K562 (cell line): ENCODE measurements around the gene VAT1L. TPM values are rescaled to one million over a fixed set of nuclear protein-coding genes. Genes with fewer than 3 reads are reported as not detected.

Source experiments
- ATAC-seq: fragments of 200-7000 bp; cut with Tn5 transposase; 3 replicates; pipeline ENCODE4 v1.9.1; 2020; ENCODE audit warnings: moderate library complexity
- BruUV-seq: library from RNA; stranded (reverse); fragments of 400-500 nt; replicated peaks from 2 replicates; lab custom pipeline; 2021; lab: Mats Ljungman, UMichigan
- CTCF ChIA-PET: fragments of 300-600 bp; formaldehyde crosslinking; extraction: SDS; loops from one replicate; lab custom pipeline; 2021; ENCODE audit warnings: low intra/inter-chr PET ratio; lab: Yijun Ruan, JAX
- POLR2A ChIA-PET: fragments of 300-600, 350-650 bp; sonication (Branson Sonifier 250); formaldehyde crosslinking; extraction: SDS; loops from one replicate; lab custom pipeline; 2021; ENCODE audit warnings: antibody characterized with exemption, inconsistent platforms; lab: Yijun Ruan, JAX
- DNase-seq, 4 experiments: peaks; one replicate each; pipeline versions ENCODE4 v3.0.0 to v3.0.0-alpha.2; 2011 to 2018; ENCODE audit warnings: low spot score in 3 of 4, mixed read lengths in 3 of 4; ENCODE audit errors: extremely low read depth in 1 of 4
- FAIRE-seq: peaks from 2 replicates; lab custom pipeline; 2011; peaks lifted over from hg19 to GRCh38; lab: Jason Lieb, UNC
- H2AFZ ChIP-seq: 2 replicates; pipeline ENCODE4 v1.6.0; 2011; ENCODE audit warnings: low read depth, low read length, control low read depth, inconsistent platforms
- H3K27ac ChIP-seq: fragments of 200-600 bp; 3 replicates; pipeline ENCODE4 v1.8.0; 2011; ENCODE audit warnings: low read depth, mild to moderate bottlenecking, control low read depth, inconsistent platforms, low read length, moderate library complexity, mixed read lengths; ENCODE audit errors: extremely low read depth
- H3K27me3 ChIP-seq, 2 experiments: fragments of 300-600 bp in 1 of 2; 2 replicates in 1 of 2; 3 replicates in 1 of 2; pipeline versions ENCODE4 v1.6.0 to v1.8.0; 2011; ENCODE audit warnings: inconsistent platforms in 2 of 2, low read length in 2 of 2, mild to moderate bottlenecking in 1 of 2, mixed read lengths in 1 of 2, moderate library complexity in 1 of 2; ENCODE audit not compliant: control insufficient read depth in 2 of 2, insufficient read depth in 2 of 2
- H3K36me3 ChIP-seq: fragments of 300-600 bp; 3 replicates; pipeline ENCODE4 v1.8.0; 2011; ENCODE audit warnings: mild to moderate bottlenecking, low read length, inconsistent platforms; ENCODE audit not compliant: control insufficient read depth, insufficient read depth
- H3K4me1 ChIP-seq, 2 experiments: fragments of 200-600 bp in 1 of 2; replicated peaks in 1 of 2; 2 replicates in 1 of 2; 3 replicates in 1 of 2; pipeline versions ENCODE4 v1.5.1 to v1.8.0; 2011; ENCODE audit warnings: inconsistent platforms in 2 of 2, low read length in 2 of 2, mild to moderate bottlenecking in 1 of 2, mixed read lengths in 1 of 2, moderate library complexity in 1 of 2; ENCODE audit not compliant: control insufficient read depth in 2 of 2, insufficient read depth in 2 of 2
- H3K4me2 ChIP-seq: 2 replicates; pipeline ENCODE4 v1.6.1; 2011; ENCODE audit warnings: low read length, control low read depth, inconsistent platforms, mixed read lengths; ENCODE audit not compliant: insufficient read depth
- H3K4me3 ChIP-seq: fragments of 200-600 bp; sonication (generic), shearing (Covaris generic); 2 replicates; pipeline ENCODE4 v1.5.1; 2016; ENCODE audit warnings: control low read depth, inconsistent platforms
- H3K79me2 ChIP-seq: fragments of 200-600 bp; 3 replicates; pipeline ENCODE4 v1.8.0; 2011; ENCODE audit warnings: low read length, inconsistent platforms; ENCODE audit not compliant: control insufficient read depth, insufficient read depth
- H3K9ac ChIP-seq, 2 experiments: 2 replicates each; pipeline versions ENCODE4 v1.6.0 to v1.6.1; 2011; ENCODE audit warnings: low read depth in 2 of 2, low read length in 2 of 2, control low read depth in 1 of 2, inconsistent platforms in 1 of 2, mild to moderate bottlenecking in 1 of 2, mixed read lengths in 1 of 2; ENCODE audit not compliant: insufficient read depth in 1 of 2
- H3K9me1 ChIP-seq: one replicate; pipeline ENCODE4 v1.6.0; 2011; ENCODE audit warnings: inconsistent platforms, mild to moderate bottlenecking, low read length, moderate library complexity; ENCODE audit not compliant: control insufficient read depth, insufficient read depth
- H3K9me3 ChIP-seq: replicated peaks from 2 replicates; pipeline ENCODE4 v1.5.1; 2011; ENCODE audit warnings: low read depth, low read length, inconsistent platforms; ENCODE audit not compliant: control insufficient read depth, insufficient read depth
- H4K20me1 ChIP-seq: replicated peaks from 2 replicates; pipeline ENCODE4 v1.6.1; 2011; ENCODE audit warnings: low read length, inconsistent platforms, mixed read lengths; ENCODE audit not compliant: control insufficient read depth, insufficient read depth
- ARNT ChIP-seq, 2 experiments: fragments of 450-650 bp; IDR thresholded peaks; 2 replicates each; pipeline ENCODE4 v1.6.1; 2016; ENCODE audit warnings: mild to moderate bottlenecking in 1 of 2
- IFI16 ChIP-seq: fragments of 250-450 bp; sonication (Bioruptor Pico); IDR thresholded peaks from 2 replicates; pipeline ENCODE4 v2.1.2; 2022; ENCODE audit warnings: mild to moderate bottlenecking, inconsistent platforms
- KLF16 ChIP-seq: IDR thresholded peaks from 2 replicates; pipeline ENCODE4 v1.6.1; 2016; ENCODE audit warnings: antibody characterized with exemption
- MAZ ChIP-seq, 2 experiments: fragments of 450-650 bp in 1 of 2; sonication (generic) in 1 of 2; formaldehyde crosslinking; IDR thresholded peaks in 1 of 2; conservative IDR thresholded peaks in 1 of 2; 2 replicates each; pipeline versions ENCODE4 v1.4.0 to v1.5.0; 2020; ENCODE audit warnings: mild to moderate bottlenecking in 1 of 2, missing genetic modification reagents in 1 of 2
- RB1 ChIP-seq: fragments of 450-650 bp; IDR thresholded peaks from 2 replicates; pipeline ENCODE4 v1.6.1; 2017; ENCODE audit warnings: low read depth, mild to moderate bottlenecking
- STAT5B ChIP-seq: fragments of 250-450 bp; sonication (Bioruptor Pico); IDR thresholded peaks from 2 replicates; pipeline ENCODE4 v1.8.0; 2021; ENCODE audit warnings: mild to moderate bottlenecking, inconsistent platforms
- THRAP3 ChIP-seq: fragments of 450-650 bp; IDR thresholded peaks from 2 replicates; pipeline ENCODE4 v1.6.1; 2016; ENCODE audit warnings: mild to moderate bottlenecking, inconsistent platforms, borderline replicate concordance
- ZNF197 ChIP-seq: fragments of 200-800 bp; sonication (Bioruptor generic); IDR thresholded peaks from 2 replicates; pipeline ENCODE4 v1.6.1; 2016; ENCODE audit warnings: low read depth, missing genetic modification characterization, missing compliant biosample characterization
- ZNF766 ChIP-seq: fragments of 200-800 bp; sonication (Bioruptor generic); conservative IDR thresholded peaks from 2 replicates; pipeline ENCODE4 v1.6.1; 2016; ENCODE audit warnings: missing genetic modification characterization, missing compliant biosample characterization
- ZNF79 ChIP-seq: fragments of 250-450 bp; sonication (Bioruptor Pico); IDR thresholded peaks from 2 replicates; pipeline ENCODE4 v1.4.0; 2020; ENCODE audit warnings: low read depth, mild to moderate bottlenecking, moderate library complexity
- WGBS: fragments of 100-300 bp; shearing (Covaris generic); methylation state at CpG from one replicate; pipeline ENCODE4 v1.1.6; 2016; ENCODE audit warnings: low coverage, mixed read lengths; ENCODE audit not compliant: insufficient coverage; ENCODE audit errors: missing lambda C conversion rate; 5-methylcytosine and 5-hydroxymethylcytosine counted together
- in situ Hi-C: fragments of 300-500 bp; cut with MboI; formaldehyde crosslinking; loops from 4 replicates; pipeline ENCODE4 v1.15.0; 2018; ENCODE audit warnings: inconsistent platforms, mixed read lengths
- intact Hi-C: fragments of 100-400 bp; cut with micrococcal nuclease; formaldehyde crosslinking; loops from 2 replicates; pipeline ENCODE4 v1.14.2; 2022
- polyA plus RNA-seq, 8 experiments: library from polyadenylated mRNA; depleted of rRNA in 4 of 8; stranded (reverse) in 5 of 8; unstranded in 3 of 8; fragments of >200 nt; fragmentation: Nextera tagmentation in 2 of 8; fragmentation: Illumina TruSeq in 1 of 8; extraction: Ambion mirVana in 2 of 8; extraction: Trizol in 1 of 8; gene quantifications; 2 replicates each; pipeline versions ENCODE4 v1.2.1 to v1.2.3, GENCODE V29; 2011 to 2014; ENCODE audit warnings: inconsistent platforms in 1 of 8, missing spikeins in 1 of 8
- total RNA-seq, 7 experiments: library from RNA; depleted of rRNA in 6 of 7; stranded (reverse); fragments of >200 nt in 6 of 7; fragmentation: Illumina TruSeq in 2 of 7; extraction: Trizol in 2 of 7; gene quantifications; 2 replicates each; pipeline versions ENCODE4 v1.2.1 to v1.2.3, GENCODE V29; 2011 to 2021; ENCODE audit warnings: low replicate concordance in 1 of 7
- TF ChIP-seq, protein P1 (sequence below): sonication (generic); formaldehyde crosslinking; IDR thresholded peaks from 2 replicates; pipeline ENCODE4 v1.8.0; 2023; ENCODE audit warnings: missing genetic modification reagents, mild to moderate bottlenecking, borderline replicate concordance
- TF ChIP-seq, protein P2 (sequence below): IDR thresholded peaks from 2 replicates; pipeline ENCODE4 v1.6.1; 2011; ENCODE audit not compliant: insufficient read length; ENCODE audit errors: extremely low read depth

Gene VAT1L
- total and polyA plus RNA-seq, 9 of the 15 experiments (the other 6 are each of a cell fraction or from before 2014, with no cell fraction given), result 0.01 TPM; not detected in 8

DNA sequence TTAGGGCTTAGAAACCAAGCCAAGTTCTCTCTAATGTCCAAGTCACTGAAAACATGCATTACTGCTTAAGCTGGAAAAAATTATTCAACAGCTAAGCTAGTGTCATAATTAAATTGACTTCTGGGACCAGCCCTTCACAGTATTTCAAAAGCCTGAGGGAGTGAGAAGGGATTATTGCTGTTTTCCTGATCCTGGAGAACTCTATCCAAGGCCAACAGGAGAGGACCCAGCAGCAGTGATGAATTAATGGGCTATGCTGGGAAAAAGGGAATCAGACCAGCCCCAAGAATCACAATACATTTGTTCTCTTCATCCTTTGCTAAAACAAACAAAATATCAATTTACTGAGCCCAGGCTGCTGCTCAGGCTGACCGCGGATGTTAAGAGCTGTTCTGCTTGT is 199.4 kb downstream of the VAT1L start:
- H3K4me2 ChIP-seq, result no peak overlapping the region
- POLR2A ChIA-PET, result no interaction called here
- H2AFZ ChIP-seq, result no peak overlapping the region
- in situ Hi-C loops, result no loop called here
- H3K9me1 ChIP-seq, result no peaks in the 10 kb centered on the region
- no peaks in the 10 kb centered on the region for H3K27me3 ChIP-seq
- no peaks in the 10 kb centered on the region for H3K36me3 ChIP-seq
- TF ChIP-seq ZNF79 (CRISPR knock-in tag) (no peak), ZNF766 (CRISPR knock-in tag) (no peak), KLF16 (no peak), ARNT (IDR thresholded peaks at IDR 0.05) (no peak), STAT5B (CRISPR knock-in tag) (no peak), ZNF197 (CRISPR knock-in tag) (no peak), RB1 (no peak), MAZ (CRISPR knock-in tag; conservative IDR thresholded peaks at IDR 0.05 in 1 of 2, IDR thresholded peaks at IDR 0.05 in 1 of 2) (no peak), IFI16 (CRISPR knock-in tag) (no peak), THRAP3 (no peak)
- TF ChIP-seq, protein P1, sequence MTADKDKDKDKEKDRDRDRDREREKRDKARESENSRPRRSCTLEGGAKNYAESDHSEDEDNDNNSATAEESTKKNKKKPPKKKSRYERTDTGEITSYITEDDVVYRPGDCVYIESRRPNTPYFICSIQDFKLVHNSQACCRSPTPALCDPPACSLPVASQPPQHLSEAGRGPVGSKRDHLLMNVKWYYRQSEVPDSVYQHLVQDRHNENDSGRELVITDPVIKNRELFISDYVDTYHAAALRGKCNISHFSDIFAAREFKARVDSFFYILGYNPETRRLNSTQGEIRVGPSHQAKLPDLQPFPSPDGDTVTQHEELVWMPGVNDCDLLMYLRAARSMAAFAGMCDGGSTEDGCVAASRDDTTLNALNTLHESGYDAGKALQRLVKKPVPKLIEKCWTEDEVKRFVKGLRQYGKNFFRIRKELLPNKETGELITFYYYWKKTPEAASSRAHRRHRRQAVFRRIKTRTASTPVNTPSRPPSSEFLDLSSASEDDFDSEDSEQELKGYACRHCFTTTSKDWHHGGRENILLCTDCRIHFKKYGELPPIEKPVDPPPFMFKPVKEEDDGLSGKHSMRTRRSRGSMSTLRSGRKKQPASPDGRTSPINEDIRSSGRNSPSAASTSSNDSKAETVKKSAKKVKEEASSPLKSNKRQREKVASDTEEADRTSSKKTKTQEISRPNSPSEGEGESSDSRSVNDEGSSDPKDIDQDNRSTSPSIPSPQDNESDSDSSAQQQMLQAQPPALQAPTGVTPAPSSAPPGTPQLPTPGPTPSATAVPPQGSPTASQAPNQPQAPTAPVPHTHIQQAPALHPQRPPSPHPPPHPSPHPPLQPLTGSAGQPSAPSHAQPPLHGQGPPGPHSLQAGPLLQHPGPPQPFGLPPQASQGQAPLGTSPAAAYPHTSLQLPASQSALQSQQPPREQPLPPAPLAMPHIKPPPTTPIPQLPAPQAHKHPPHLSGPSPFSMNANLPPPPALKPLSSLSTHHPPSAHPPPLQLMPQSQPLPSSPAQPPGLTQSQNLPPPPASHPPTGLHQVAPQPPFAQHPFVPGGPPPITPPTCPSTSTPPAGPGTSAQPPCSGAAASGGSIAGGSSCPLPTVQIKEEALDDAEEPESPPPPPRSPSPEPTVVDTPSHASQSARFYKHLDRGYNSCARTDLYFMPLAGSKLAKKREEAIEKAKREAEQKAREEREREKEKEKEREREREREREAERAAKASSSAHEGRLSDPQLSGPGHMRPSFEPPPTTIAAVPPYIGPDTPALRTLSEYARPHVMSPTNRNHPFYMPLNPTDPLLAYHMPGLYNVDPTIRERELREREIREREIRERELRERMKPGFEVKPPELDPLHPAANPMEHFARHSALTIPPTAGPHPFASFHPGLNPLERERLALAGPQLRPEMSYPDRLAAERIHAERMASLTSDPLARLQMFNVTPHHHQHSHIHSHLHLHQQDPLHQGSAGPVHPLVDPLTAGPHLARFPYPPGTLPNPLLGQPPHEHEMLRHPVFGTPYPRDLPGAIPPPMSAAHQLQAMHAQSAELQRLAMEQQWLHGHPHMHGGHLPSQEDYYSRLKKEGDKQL (CRISPR knock-in tag), result no peak
- TF ChIP-seq, protein P2, sequence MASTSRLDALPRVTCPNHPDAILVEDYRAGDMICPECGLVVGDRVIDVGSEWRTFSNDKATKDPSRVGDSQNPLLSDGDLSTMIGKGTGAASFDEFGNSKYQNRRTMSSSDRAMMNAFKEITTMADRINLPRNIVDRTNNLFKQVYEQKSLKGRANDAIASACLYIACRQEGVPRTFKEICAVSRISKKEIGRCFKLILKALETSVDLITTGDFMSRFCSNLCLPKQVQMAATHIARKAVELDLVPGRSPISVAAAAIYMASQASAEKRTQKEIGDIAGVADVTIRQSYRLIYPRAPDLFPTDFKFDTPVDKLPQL, result no peak
- TF ChIP-seq, all 486 proteins: peak for 0
- Histone ChIP-seq H3K9ac (no peak overlapping the region), H3K27ac (no peak overlapping the region), H4K20me1 (no peaks in the 10 kb centered on the region), H3K4me3 (no peak overlapping the region), H3K4me1 (no peaks in the 10 kb centered on the region), H3K9me3 (no peaks in the 10 kb centered on the region), H3K79me2 (no peaks in the 10 kb centered on the region)
- WGBS, result 0% methylated on average over 2 of the region's 2 CpGs
- no peak for FAIRE-seq
- intact Hi-C loops, result no loop called here
- no peak for DNase-seq
- no peak for ATAC-seq
- CTCF ChIA-PET, result no interaction called here
- no TSS peak for BruUV-seq
